ENCODE results near the gene NFATC1. TPM values are rescaled to one million over a fixed set of nuclear protein-coding genes. Genes with fewer than 3 reads are reported as not detected.

Gene NFATC1
- total RNA-seq, 4 donors from 2014 or later = 7.1 to 74.7 (median 28.4) TPM

DNA sequence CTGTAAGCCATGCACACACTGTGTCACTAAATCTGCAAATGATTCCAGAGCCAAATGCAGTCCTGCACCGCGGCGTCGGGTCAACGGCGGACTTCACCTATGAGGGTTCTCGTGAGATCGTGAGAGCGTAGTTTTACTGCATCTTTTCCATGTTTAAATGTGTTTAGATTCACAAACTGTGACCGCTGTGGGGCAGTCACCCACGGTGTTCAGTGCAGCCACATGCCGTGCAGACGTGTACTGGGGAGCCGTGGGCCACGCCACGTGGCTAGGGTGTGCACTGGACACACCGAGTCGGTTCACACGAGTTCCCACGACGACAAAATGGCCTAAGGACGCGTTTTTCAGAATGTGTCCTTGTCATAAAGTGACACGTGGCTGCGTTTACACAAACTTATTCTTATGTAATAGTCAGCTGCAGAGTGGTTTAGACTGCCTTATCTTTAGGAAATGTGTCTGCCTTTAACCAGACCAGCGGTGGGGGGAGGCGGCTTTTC is 34.1 kb downstream of the NFATC1 start:
- ATAC-seq (no peak), DNase-seq (no peak)
- Histone ChIP-seq H3K4me1 (peaks cover 0 to 17% of the 10 kb centered on the region in 2 donors), H3K36me3 (peaks cover 0 to 12% of the 10 kb centered on the region in 2 donors), H3K27ac (no peak overlapping the region), H3K4me3 (no peak overlapping the region), H3K9me3 (no peaks in the 10 kb centered on the region), H3K27me3 (no peaks in the 10 kb centered on the region)
- in situ Hi-C loops (cut with MboI; ENCODE audit: low sequenced_read_pairs in 4 of 4) (no loop called here), intact Hi-C loops (cut with DNase I; ENCODE audit: low total_unique reads) (no loop called here)
- TF ChIP-seq POLR2A (IDR thresholded peaks at IDR 0.05) = no peak
- TF ChIP-seq, protein P1, sequence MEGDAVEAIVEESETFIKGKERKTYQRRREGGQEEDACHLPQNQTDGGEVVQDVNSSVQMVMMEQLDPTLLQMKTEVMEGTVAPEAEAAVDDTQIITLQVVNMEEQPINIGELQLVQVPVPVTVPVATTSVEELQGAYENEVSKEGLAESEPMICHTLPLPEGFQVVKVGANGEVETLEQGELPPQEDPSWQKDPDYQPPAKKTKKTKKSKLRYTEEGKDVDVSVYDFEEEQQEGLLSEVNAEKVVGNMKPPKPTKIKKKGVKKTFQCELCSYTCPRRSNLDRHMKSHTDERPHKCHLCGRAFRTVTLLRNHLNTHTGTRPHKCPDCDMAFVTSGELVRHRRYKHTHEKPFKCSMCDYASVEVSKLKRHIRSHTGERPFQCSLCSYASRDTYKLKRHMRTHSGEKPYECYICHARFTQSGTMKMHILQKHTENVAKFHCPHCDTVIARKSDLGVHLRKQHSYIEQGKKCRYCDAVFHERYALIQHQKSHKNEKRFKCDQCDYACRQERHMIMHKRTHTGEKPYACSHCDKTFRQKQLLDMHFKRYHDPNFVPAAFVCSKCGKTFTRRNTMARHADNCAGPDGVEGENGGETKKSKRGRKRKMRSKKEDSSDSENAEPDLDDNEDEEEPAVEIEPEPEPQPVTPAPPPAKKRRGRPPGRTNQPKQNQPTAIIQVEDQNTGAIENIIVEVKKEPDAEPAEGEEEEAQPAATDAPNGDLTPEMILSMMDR (IDR thresholded peaks at IDR 0.05 in 4 of 5, conservative IDR thresholded peaks at IDR 0.05 in 1 of 5) = no peak

DNA sequence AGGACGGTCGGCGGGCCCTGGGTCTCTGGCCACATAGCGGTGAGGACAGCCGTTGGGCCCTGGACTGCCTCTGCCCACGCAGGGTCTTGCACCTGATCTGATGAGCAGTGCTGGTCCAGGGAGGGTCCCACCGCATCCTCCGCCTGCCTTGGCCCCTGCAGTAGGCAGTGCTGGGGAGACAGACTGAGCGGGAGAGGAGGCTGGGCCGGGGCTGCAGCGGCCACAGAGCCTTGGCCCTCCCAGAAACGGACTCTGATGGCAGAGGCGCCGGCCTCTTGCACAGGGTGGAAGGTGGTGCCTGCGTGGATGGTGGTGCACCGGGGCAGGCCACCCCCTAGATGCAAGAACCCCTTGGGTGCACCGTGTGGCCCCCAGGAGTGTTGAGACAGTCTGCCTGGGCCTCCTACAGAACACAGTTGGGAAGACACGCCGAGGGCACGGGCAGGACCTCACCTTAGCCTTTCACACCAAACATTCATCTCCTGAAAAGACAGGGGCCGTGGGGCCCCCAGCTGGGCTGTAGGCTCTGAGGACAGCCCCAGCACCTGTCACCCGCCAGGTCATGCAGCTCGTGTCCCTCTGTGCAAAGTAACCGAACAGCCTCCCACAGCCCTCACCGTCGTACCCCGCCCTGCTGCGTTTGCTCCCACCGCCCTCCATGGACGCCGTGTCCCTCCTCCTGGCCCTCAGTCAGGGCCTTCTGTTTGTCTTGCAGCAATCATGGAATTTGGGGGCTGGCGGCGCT is 36.8 kb downstream of the NFATC1 start:
- no peak overlapping the region for H3K4me3 ChIP-seq
- peaks cover 0 to 9% of the 10 kb centered on the region in 2 donors for H3K4me1 ChIP-seq
- ATAC-seq (no peak), DNase-seq (no peak)
- H3K36me3 ChIP-seq = peaks cover 0 to 12% of the 10 kb centered on the region in 2 donors
- intact Hi-C loops (cut with DNase I; ENCODE audit: low total_unique reads) (no loop called here), in situ Hi-C loops (cut with MboI; ENCODE audit: low sequenced_read_pairs in 4 of 4) (no loop called here)
- H3K27ac ChIP-seq = no peak overlapping the region
- H3K9me3 ChIP-seq = no peaks in the 10 kb centered on the region
- TF ChIP-seq, protein P1 (IDR thresholded peaks at IDR 0.05 in 4 of 5, conservative IDR thresholded peaks at IDR 0.05 in 1 of 5) = no peak
- TF ChIP-seq POLR2A (IDR thresholded peaks at IDR 0.05) = no peak
- H3K27me3 ChIP-seq = no peaks in the 10 kb centered on the region

DNA sequence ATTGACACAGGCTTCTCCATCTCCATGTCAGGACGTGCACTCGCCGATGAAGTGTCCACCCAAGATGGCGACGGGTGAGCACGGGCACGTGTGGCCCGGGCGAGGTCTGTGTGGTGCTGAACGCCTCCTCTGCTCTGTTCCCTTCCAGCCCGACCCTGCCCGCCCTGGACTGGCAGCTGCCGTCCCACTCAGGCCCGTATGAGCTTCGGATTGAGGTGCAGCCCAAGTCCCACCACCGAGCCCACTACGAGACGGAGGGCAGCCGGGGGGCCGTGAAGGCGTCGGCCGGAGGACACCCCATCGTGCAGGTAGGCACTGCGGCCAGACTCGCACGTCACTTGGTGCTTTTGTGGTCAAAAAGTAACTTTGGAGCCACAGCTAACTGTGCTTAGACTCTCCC is 37.7 kb downstream of the NFATC1 start:
- Histone ChIP-seq H3K36me3 (peaks cover 0 to 12% of the 10 kb centered on the region in 2 donors), H3K4me1 (peaks cover 3 to 18% of the 10 kb centered on the region in 2 donors), H3K9me3 (no peaks in the 10 kb centered on the region), H3K4me3 (no peak overlapping the region), H3K27ac (no peak overlapping the region), H3K27me3 (no peaks in the 10 kb centered on the region)
- ATAC-seq (no peak), DNase-seq (no peak)
- intact Hi-C loops (cut with DNase I; ENCODE audit: low total_unique reads) = no loop called here
- in situ Hi-C loops (cut with MboI; ENCODE audit: low sequenced_read_pairs in 4 of 4) = no loop called here
- no peak for TF ChIP-seq POLR2A (IDR thresholded peaks at IDR 0.05)
- TF ChIP-seq, protein P1 (IDR thresholded peaks at IDR 0.05 in 4 of 5, conservative IDR thresholded peaks at IDR 0.05 in 1 of 5) = no peak

DNA sequence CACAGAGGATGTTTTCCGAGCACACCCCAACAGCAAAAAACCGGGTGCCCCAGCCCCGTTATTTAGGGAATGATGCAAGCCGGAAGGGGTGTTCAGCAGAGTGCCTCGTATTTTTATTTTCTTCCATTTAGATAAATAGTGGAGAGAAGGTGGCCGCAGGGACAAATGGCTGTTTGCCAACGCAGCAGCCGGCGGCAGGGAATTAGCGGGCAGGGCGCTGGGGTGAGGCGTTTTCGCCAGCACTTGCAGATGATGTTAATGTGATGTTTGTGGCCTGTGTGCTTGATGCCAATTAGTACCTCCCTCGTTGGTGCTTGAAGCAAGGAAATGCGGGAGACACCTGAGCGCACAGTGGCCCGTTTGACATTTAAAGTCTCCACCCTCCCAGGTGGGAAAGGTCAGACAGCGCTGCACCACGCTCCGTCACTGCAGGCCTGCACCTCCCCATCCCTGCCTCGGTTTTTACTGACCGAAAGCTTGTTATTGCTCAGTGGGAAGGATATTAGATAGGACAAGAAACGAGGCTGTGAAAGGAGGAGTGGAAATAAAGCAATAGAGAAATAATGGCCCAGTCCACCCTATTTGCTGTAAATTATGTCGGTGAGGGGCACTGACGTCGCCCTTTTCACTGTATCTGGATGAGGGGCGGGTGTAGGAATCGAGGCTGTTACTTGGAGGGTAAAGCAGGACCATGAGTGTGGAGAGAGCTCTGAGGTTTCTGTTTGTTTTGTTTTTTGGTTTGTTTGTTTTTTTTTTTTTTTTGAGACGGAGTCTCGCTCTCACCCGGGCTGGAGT is 39.1 kb downstream of the NFATC1 start:
- ATAC-seq = no peak
- Histone ChIP-seq H3K27me3 (no peaks in the 10 kb centered on the region), H3K9me3 (no peaks in the 10 kb centered on the region), H3K4me1 (peaks cover 12 to 32% of the 10 kb centered on the region in 2 donors), H3K36me3 (peaks cover 0 to 12% of the 10 kb centered on the region in 2 donors), H3K27ac (no peak overlapping the region), H3K4me3 (no peak overlapping the region)
- intact Hi-C loops (cut with DNase I; ENCODE audit: low total_unique reads) = no loop called here
- TF ChIP-seq POLR2A (IDR thresholded peaks at IDR 0.05) = no peak
- TF ChIP-seq, protein P1 (IDR thresholded peaks at IDR 0.05 in 4 of 5, conservative IDR thresholded peaks at IDR 0.05 in 1 of 5) = no peak
- no peak for DNase-seq
- in situ Hi-C loops (cut with MboI; ENCODE audit: low sequenced_read_pairs in 4 of 4) = no loop called here
